Measurements from ENCODE around the gene PNKD. TPM values are rescaled to one million over a fixed set of nuclear protein-coding genes. Genes with fewer than 3 reads are reported as not detected.

The PNKD gene
- total RNA-seq, 4 donors from 2014 or later, result 20.1 to 35.8 (median 31.9) TPM

DNA sequence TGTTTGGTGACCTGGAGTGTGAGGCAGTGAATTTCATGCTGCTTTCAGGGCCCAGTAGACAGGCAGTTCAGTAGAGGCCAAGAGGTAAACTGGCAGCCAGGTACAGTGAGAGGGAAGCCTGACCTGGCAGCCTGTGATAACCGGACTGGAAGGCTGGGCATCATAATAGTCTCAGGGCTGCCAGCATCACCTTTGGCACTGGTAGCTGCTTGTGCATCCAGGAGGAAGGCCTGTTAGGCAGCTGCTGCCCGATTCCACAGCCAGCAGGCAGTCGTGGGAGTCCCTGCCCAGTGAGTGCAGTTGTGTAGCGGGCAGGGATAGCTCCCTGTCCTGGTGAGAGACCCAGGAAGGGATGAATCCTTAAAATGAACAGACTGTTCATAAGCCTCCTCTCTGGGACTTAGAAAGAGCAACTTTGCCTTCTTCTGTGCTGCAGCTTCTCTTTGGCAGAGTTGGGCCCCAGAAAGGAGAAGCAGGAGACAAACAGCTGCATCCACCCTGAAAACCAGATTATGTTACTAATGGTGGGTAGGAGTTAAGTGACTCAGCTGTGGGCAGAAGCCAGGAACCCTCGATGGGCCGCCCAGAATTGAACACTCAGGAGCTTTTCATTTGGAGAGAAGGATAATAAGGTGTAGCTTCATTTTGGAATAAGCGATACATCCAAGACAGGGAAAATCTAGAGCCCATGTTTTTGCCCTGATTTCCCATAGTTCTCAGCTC, 17.6 kb upstream of the PNKD start:
- intact Hi-C loops (cut with DNase I; ENCODE audit: low total_unique reads) (no loop called here), in situ Hi-C loops (cut with MboI; ENCODE audit: low sequenced_read_pairs in 4 of 4) (loop anchor here in 2 of 4 donors (10.0 kb wide), 1 partner anchor 68 kb away; no protein-coding TSS in a partner anchor)
- Histone ChIP-seq H3K4me1 (peaks cover 16 to 28% of the 10 kb centered on the region in 2 donors), H3K27ac (peak overlapping the region; percentile 59 to 72 (median 64)), H3K36me3 (peaks cover 0 to 91% of the 10 kb centered on the region in 2 donors), H3K27me3 (no peaks in the 10 kb centered on the region), H3K4me3 (no peak overlapping the region), H3K9me3 (no peaks in the 10 kb centered on the region)
- no peak for TF ChIP-seq CTCF (IDR thresholded peaks at IDR 0.05 in 4 of 5, conservative IDR thresholded peaks at IDR 0.05 in 1 of 5)
- ATAC-seq (peak; percentile 71 to 77), DNase-seq (peak in 1 of 2 donors; percentile 63)

GRCh38 chr2:218253232-218253625, 17.1 kb upstream of the PNKD start:
- H3K36me3 ChIP-seq, result peaks cover 0 to 85% of the 10 kb centered on the region in 2 donors
- TF ChIP-seq POLR2A (IDR thresholded peaks at IDR 0.05), result no peak
- TF ChIP-seq CTCF (IDR thresholded peaks at IDR 0.05 in 4 of 5, conservative IDR thresholded peaks at IDR 0.05 in 1 of 5), result no peak
- no peaks in the 10 kb centered on the region for H3K27me3 ChIP-seq
- no peak overlapping the region for H3K4me3 ChIP-seq
- H3K4me1 ChIP-seq, result peaks cover 17 to 28% of the 10 kb centered on the region in 2 donors
- intact Hi-C loops (cut with DNase I; ENCODE audit: low total_unique reads) (no loop called here), in situ Hi-C loops (cut with MboI; ENCODE audit: low sequenced_read_pairs in 4 of 4) (loop anchor here in 2 of 4 donors (10.0 kb wide), 1 partner anchor 68 kb away; no protein-coding TSS in a partner anchor)
- no peaks in the 10 kb centered on the region for H3K9me3 ChIP-seq
- DNase-seq (no peak), ATAC-seq (peak in 1 of 2 donors; percentile 18)
- H3K27ac ChIP-seq, result peak overlapping the region; percentile 59 to 72 (median 64)

DNA sequence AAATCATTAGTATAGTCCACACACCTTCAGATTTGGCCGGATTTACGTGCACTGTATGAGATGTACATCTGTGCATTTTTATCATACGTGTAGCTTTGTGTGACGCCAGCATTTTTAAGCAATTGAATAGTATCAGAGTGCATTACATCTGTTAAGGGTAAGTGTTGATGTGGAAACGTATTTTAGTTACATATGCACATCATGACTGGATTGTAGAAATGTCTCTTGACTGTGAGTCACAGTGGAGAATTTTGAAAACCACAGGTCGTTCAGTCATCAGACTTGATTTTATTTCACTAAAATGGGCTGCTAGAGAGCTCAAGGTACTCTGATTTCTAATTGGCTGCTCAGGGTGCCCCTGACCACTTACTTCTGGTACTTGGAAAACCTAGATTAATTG, 14.9 kb upstream of the PNKD start:
- in situ Hi-C loops (cut with MboI; ENCODE audit: low sequenced_read_pairs in 4 of 4), result loop anchor here in 2 of 4 donors (10.0 kb wide), 1 partner anchor 71 kb away; no protein-coding TSS in a partner anchor
- H3K36me3 ChIP-seq, result peaks cover 0 to 63% of the 10 kb centered on the region in 2 donors
- H3K27me3 ChIP-seq, result no peaks in the 10 kb centered on the region
- no peak overlapping the region for H3K27ac ChIP-seq
- DNase-seq (no peak), ATAC-seq (no peak)
- H3K4me1 ChIP-seq, result peaks cover 38 to 46% of the 10 kb centered on the region in 2 donors
- H3K4me3 ChIP-seq, result no peak overlapping the region
- TF ChIP-seq POLR2A (IDR thresholded peaks at IDR 0.05) (no peak), CTCF (IDR thresholded peaks at IDR 0.05 in 4 of 5, conservative IDR thresholded peaks at IDR 0.05 in 1 of 5) (no peak)
- H3K9me3 ChIP-seq, result no peaks in the 10 kb centered on the region
- intact Hi-C loops (cut with DNase I; ENCODE audit: low total_unique reads), result loop anchor here (5.0 kb wide), 1 partner anchor 38 kb away; the partner anchor contains the start of gene ARPC2

DNA sequence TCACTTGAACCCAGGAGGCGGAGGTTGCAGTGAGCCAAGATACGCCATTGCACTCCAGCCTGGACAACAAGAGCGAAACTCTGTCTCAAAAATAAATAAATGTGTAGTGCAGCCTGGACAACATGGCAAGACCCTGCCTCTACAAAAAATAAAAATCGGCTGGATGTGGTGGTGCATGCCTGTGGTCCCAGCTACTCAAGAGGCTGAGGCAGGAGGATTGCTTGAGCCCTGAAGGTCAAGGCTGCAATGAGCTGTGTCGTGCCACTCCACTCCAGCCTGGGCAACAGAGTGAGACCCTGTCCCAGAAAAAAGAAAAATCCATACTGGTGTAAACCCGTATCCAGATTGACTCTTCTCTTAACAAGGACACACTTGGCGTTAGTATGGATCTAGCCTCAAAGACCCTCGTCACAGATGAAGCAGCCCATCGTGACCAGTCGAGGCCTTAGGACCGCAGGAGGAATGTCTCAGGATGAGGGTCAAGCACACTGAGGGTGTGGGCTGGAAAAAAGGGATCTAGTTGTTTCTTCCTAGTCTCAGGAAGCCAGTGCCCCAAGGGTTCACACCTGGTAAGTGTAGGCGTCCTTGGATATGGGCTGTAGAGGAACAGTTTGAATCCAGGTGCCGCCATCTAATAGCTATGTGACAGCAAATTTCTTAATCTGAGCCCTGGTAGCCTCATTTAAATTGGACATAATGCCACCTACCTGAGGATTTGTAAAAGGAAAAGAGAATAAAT, 13.5 kb upstream of the PNKD start:
- H3K27me3 ChIP-seq, result no peaks in the 10 kb centered on the region
- H3K27ac ChIP-seq, result peak overlapping the region in 1 of 4 donors; percentile 9
- peaks cover 41 to 43% of the 10 kb centered on the region in 2 donors for H3K4me1 ChIP-seq
- H3K9me3 ChIP-seq, result no peaks in the 10 kb centered on the region
- intact Hi-C loops (cut with DNase I; ENCODE audit: low total_unique reads) (loop anchor here (2.0 to 5.0 kb wide), 2 partner anchors 39 to 70 kb away; partner anchors contain the start of gene ARPC2), in situ Hi-C loops (cut with MboI; ENCODE audit: low sequenced_read_pairs in 4 of 4) (loop anchor here in 2 of 4 donors (10.0 kb wide), 1 partner anchor 72 kb away; no protein-coding TSS in a partner anchor)
- no peak for ATAC-seq
- TF ChIP-seq CTCF (IDR thresholded peaks at IDR 0.05 in 4 of 5, conservative IDR thresholded peaks at IDR 0.05 in 1 of 5) (no peak), POLR2A (IDR thresholded peaks at IDR 0.05) (no peak)
- no peak for DNase-seq
- H3K36me3 ChIP-seq, result peaks cover 0 to 50% of the 10 kb centered on the region in 2 donors
- no peak overlapping the region for H3K4me3 ChIP-seq
